OCI-LY1 (cell line): Measurements from ENCODE around the gene HDAC9.

Experiments used
- H2AFZ ChIP-seq: fragments of 200-600 bp; sonication (generic), shearing (Covaris generic); 2 replicates; pipeline ENCODE4 v1.6.0; 2014; ENCODE audit warnings: antibody characterized with exemption, mild to moderate bottlenecking, low read length
- H3F3A ChIP-seq: fragments of 200-600 bp; sonication (generic), shearing (Covaris generic); 2 replicates; pipeline ENCODE4 v1.6.0; 2014; ENCODE audit warnings: mild to moderate bottlenecking, antibody characterized with exemption, low read length, moderate library complexity; ENCODE audit not compliant: insufficient read depth
- H3K27ac ChIP-seq: fragments of 200-600 bp; sonication (generic); 2 replicates; pipeline ENCODE4 v1.5.1; 2014; ENCODE audit warnings: low read length, mixed run types, mild to moderate bottlenecking, low read depth; ENCODE audit not compliant: poor library complexity, severe bottlenecking
- H3K27me3 ChIP-seq: fragments of 200-600 bp; sonication (generic); 2 replicates; pipeline ENCODE4 v1.6.0; 2014; ENCODE audit warnings: antibody characterized with exemption, mild to moderate bottlenecking, low read length, moderate library complexity; ENCODE audit not compliant: insufficient read depth
- H3K36me3 ChIP-seq: fragments of 200-600 bp; sonication (generic); 2 replicates; pipeline ENCODE4 v1.6.1; 2014; ENCODE audit warnings: mild to moderate bottlenecking, antibody characterized with exemption, low read length, moderate library complexity, mixed read lengths; ENCODE audit not compliant: insufficient read depth
- H3K4me1 ChIP-seq: fragments of 200-600 bp; sonication (generic); 2 replicates; pipeline ENCODE4 v1.5.1; 2014; ENCODE audit warnings: mild to moderate bottlenecking, low read length, moderate library complexity; ENCODE audit not compliant: insufficient read depth, severe bottlenecking
- H3K4me2 ChIP-seq: fragments of 200-600 bp; sonication (generic), shearing (Covaris generic); 2 replicates; pipeline ENCODE4 v1.6.1; 2014; ENCODE audit warnings: low read length
- H3K4me3 ChIP-seq: fragments of 200-600 bp; sonication (generic); 2 replicates; pipeline ENCODE4 v1.5.1; 2014; ENCODE audit warnings: low read length, low read depth, mild to moderate bottlenecking, mixed read lengths; ENCODE audit not compliant: poor library complexity, severe bottlenecking
- H3K79me2 ChIP-seq: fragments of 200-600 bp; shearing (Covaris generic); 2 replicates; pipeline ENCODE4 v1.6.1; 2016; ENCODE audit warnings: mixed run types, low read length, mixed read lengths; ENCODE audit not compliant: insufficient read depth
- H3K9ac ChIP-seq: fragments of 200-600 bp; sonication (generic), shearing (Covaris generic); 2 replicates; pipeline ENCODE4 v1.6.1; 2014; ENCODE audit warnings: mild to moderate bottlenecking, low read length, mixed read lengths
- H3K9me2 ChIP-seq: fragments of 200-600 bp; sonication (generic), shearing (Covaris generic); 2 replicates; pipeline ENCODE4 v1.6.1; 2014; ENCODE audit warnings: low read depth, mild to moderate bottlenecking, low read length, mixed read lengths
- H3K9me3 ChIP-seq: fragments of 200-600 bp; shearing (Covaris generic); 2 replicates; pipeline ENCODE4 v1.6.1; 2014; ENCODE audit warnings: low read length, mixed read lengths
- H4K20me1 ChIP-seq: fragments of 200-600 bp; sonication (generic), shearing (Covaris generic); 2 replicates; pipeline ENCODE4 v1.6.0; 2016; ENCODE audit warnings: mild to moderate bottlenecking, low read length; ENCODE audit not compliant: insufficient read depth
- CTCF ChIP-seq: fragments of 200-600 bp; sonication (generic), shearing (Covaris generic); IDR thresholded peaks from 2 replicates; pipeline ENCODE4 v1.5.1; 2017; ENCODE audit warnings: mild to moderate bottlenecking, antibody characterized with exemption, low read length, moderate library complexity, mixed read lengths
- EZH2 ChIP-seq: fragments of 200-600 bp; sonication (generic), shearing (Covaris generic); IDR thresholded peaks from 2 replicates; pipeline ENCODE4 v1.8.0; 2017; ENCODE audit warnings: borderline replicate concordance, mixed run types, mild to moderate bottlenecking, antibody characterized with exemption, low read length, moderate library complexity, mixed read lengths

The HDAC9 gene

GRCh38 chr7:18513343-18513742 lies 17.8 kb downstream of the HDAC9 start:
- TF ChIP-seq EZH2 (no peak), CTCF (no peak)
- peaks cover 26% of the 10 kb centered on the region; the same call in 1 of the 2 replicates for H3K79me2 ChIP-seq
- H2AFZ ChIP-seq, result no peak overlapping the region
- no peaks in the 10 kb centered on the region for H3K9me3 ChIP-seq
- no peaks in the 10 kb centered on the region for H3K27me3 ChIP-seq
- no peaks in the 10 kb centered on the region for H3K36me3 ChIP-seq
- H3K4me1 ChIP-seq, result peaks cover 36% of the 10 kb centered on the region
- no peak overlapping the region for H3K4me2 ChIP-seq
- no peaks in the 10 kb centered on the region for H4K20me1 ChIP-seq
- H3K9ac ChIP-seq, result no peak overlapping the region
- no peak overlapping the region for H3K4me3 ChIP-seq
- H3K9me2 ChIP-seq, result no peaks in the 10 kb centered on the region
- H3F3A ChIP-seq, result no peaks in the 10 kb centered on the region
- peak overlapping the region; percentile 29 for H3K27ac ChIP-seq

GRCh38 chr7:18515067-18515466 lies 19.5 kb downstream of the HDAC9 start:
- Histone ChIP-seq H4K20me1 (no peaks in the 10 kb centered on the region), H3F3A (no peaks in the 10 kb centered on the region; the same call in 1 of the 2 replicates), H3K4me3 (no peak overlapping the region), H3K4me1 (peaks cover 39% of the 10 kb centered on the region), H3K36me3 (no peaks in the 10 kb centered on the region), H3K9me3 (no peaks in the 10 kb centered on the region), H3K27ac (no peak overlapping the region), H2AFZ (no peak overlapping the region), H3K79me2 (peaks cover 20% of the 10 kb centered on the region; the same call in 1 of the 2 replicates), H3K9ac (no peak overlapping the region), H3K9me2 (no peaks in the 10 kb centered on the region), H3K27me3 (no peaks in the 10 kb centered on the region), H3K4me2 (no peak overlapping the region)
- TF ChIP-seq EZH2 (no peak), CTCF (no peak)

GRCh38 chr7:18517646-18518045 lies 22.1 kb downstream of the HDAC9 start:
- Histone ChIP-seq H4K20me1 (no peaks in the 10 kb centered on the region), H3K4me3 (no peak overlapping the region), H3K36me3 (no peaks in the 10 kb centered on the region), H3K9ac (peak overlapping the region; percentile 6; the same call in 1 of the 2 replicates), H3K9me3 (no peaks in the 10 kb centered on the region), H3K4me1 (peaks cover 65% of the 10 kb centered on the region), H2AFZ (no peak overlapping the region), H3K27ac (peak overlapping the region; percentile 98), H3K27me3 (no peaks in the 10 kb centered on the region), H3K9me2 (no peaks in the 10 kb centered on the region), H3K4me2 (peak overlapping the region; percentile 38), H3K79me2 (peaks cover 13% of the 10 kb centered on the region; the same call in 1 of the 2 replicates), H3F3A (peaks cover 5% of the 10 kb centered on the region)
- TF ChIP-seq EZH2, result no peak
- TF ChIP-seq CTCF, result no peak
